Spleen (tissue), 11 donors: Measurements from ENCODE around the gene TBX10. TPM values are rescaled to one million over a fixed set of nuclear protein-coding genes. Genes with fewer than 3 reads are reported as not detected.

ENCODE experiments used
- DNase-seq: peaks from one replicate; pipeline ENCODE4 v3.0.0-alpha.2; 2020
- H3K27ac ChIP-seq, 8 donors: fragments of 200-600 bp; sonication (generic) in 7 of 8; 1 replicate in 4 of 8; 2 replicates in 4 of 8; pipeline versions ENCODE4 v1.5.0 to v1.8.0; 2016 to 2021; ENCODE audit warnings: inconsistent platforms in 4 of 8, mild to moderate bottlenecking in 4 of 8, moderate library complexity in 1 of 8
- H3K27me3 ChIP-seq, 7 donors: fragments of 200-600 bp; sonication (generic) in 6 of 7; replicated peaks in 1 of 7; 1 replicate in 4 of 7; 2 replicates in 3 of 7; pipeline versions ENCODE4 v1.5.0 to v1.8.0; 2016 to 2021; ENCODE audit warnings: inconsistent platforms in 3 of 7, mild to moderate bottlenecking in 1 of 7
- H3K36me3 ChIP-seq, 6 donors: fragments of 200-600 bp; sonication (generic) in 5 of 6; 1 replicate in 4 of 6; 2 replicates in 2 of 6; pipeline versions ENCODE4 v1.5.0 to v1.8.0; 2016 to 2021; ENCODE audit warnings: inconsistent platforms in 2 of 6
- H3K4me1 ChIP-seq, 6 donors: fragments of 200-600 bp; sonication (generic) in 5 of 6; 1 replicate in 3 of 6; 2 replicates in 3 of 6; pipeline versions ENCODE4 v1.5.0 to v1.8.0; 2016 to 2021; ENCODE audit warnings: inconsistent platforms in 3 of 6
- H3K4me3 ChIP-seq, 8 donors: fragments of 200-600 bp; sonication (generic) in 7 of 8; 1 replicate in 4 of 8; 2 replicates in 4 of 8; pipeline versions ENCODE4 v1.5.0 to v1.8.0; 2016 to 2021; ENCODE audit warnings: inconsistent platforms in 4 of 8, mild to moderate bottlenecking in 4 of 8, moderate library complexity in 2 of 8
- H3K9me3 ChIP-seq, 8 donors: fragments of 200-600 bp; sonication (generic) in 7 of 8; 1 replicate in 4 of 8; 2 replicates in 4 of 8; pipeline versions ENCODE4 v1.5.0 to v1.8.0; 2016 to 2021; ENCODE audit warnings: inconsistent platforms in 4 of 8
- CTCF ChIP-seq, 11 experiments: fragments of 200-600 bp in 7 of 11; fragments of 450-650 bp in 4 of 11; sonication (generic) in 4 of 11; IDR thresholded peaks in 8 of 11; conservative IDR thresholded peaks in 3 of 11; 1 replicate in 7 of 11; 2 replicates in 4 of 11; pipeline versions ENCODE4 v1.4.0 to v1.8.0; 2016 to 2021; ENCODE audit warnings: antibody characterized with exemption in 11 of 11, inconsistent platforms in 4 of 11, mild to moderate bottlenecking in 1 of 11
- POLR2A ChIP-seq, 3 donors: fragments of 450-650 bp; IDR thresholded peaks; one replicate each; pipeline ENCODE4 v1.5.1; 2017; ENCODE audit warnings: antibody characterized with exemption in 3 of 3, mild to moderate bottlenecking in 1 of 3
- POLR2AphosphoS5 ChIP-seq, 3 donors: sonication (generic); formaldehyde crosslinking; IDR thresholded peaks; one replicate each; pipeline ENCODE4 v1.5.1; 2017; ENCODE audit warnings: antibody characterized with exemption in 3 of 3
- WGBS, 5 donors: extraction: QIAGEN DNeasy Blood & Tissue Kit in 3 of 5; methylation state at CpG; one replicate each; pipeline versions ENCODE4 v1.1.5 to v1.1.7; 2013 to 2018; 5-methylcytosine and 5-hydroxymethylcytosine counted together
- intact Hi-C: fragments of 100-400 bp; cut with DNase I; formaldehyde crosslinking; loops from one replicate; pipeline ENCODE4 v1.15.0; 2023; ENCODE audit warnings: low total_unique reads
- polyA plus RNA-seq, 3 donors: library from polyadenylated mRNA; stranded (reverse); fragments of 200-250 nt; gene quantifications; one replicate each; pipeline ENCODE4 v1.2.1, GENCODE V29; 2013
- total RNA-seq, 7 donors: library from RNA; depleted of rRNA in 3 of 7; stranded (reverse); fragments of >200 nt in 3 of 7; fragmentation: NEBNext Ultra II Directional in 4 of 7; extraction: Animal tissue kit (Norgen Biotek cat#: 25700) in 4 of 7; gene quantifications; one replicate each; pipeline versions ENCODE4 v1.1.0 to v1.2.1, GENCODE V29; 2016 to 2021
- donor health status: healthy with polysubstance abuse.
- donor health status: DM: no; HTN: no; CAD: no; lungs with moderate emphysema.
- donor health status: DM: no; HTN: no; CAD: no.
- donor health status: Bipolar disorder and iron deficiency.
- donor health status: healthy.
- donor health status: DM: no; HTN: no; CAD: no.
- donor health status: DM: yes; HTN: yes; CAD: no.

Gene TBX10
- total and polyA plus RNA-seq, 10 donors, result 0.08 TPM; not detected in 9

DNA sequence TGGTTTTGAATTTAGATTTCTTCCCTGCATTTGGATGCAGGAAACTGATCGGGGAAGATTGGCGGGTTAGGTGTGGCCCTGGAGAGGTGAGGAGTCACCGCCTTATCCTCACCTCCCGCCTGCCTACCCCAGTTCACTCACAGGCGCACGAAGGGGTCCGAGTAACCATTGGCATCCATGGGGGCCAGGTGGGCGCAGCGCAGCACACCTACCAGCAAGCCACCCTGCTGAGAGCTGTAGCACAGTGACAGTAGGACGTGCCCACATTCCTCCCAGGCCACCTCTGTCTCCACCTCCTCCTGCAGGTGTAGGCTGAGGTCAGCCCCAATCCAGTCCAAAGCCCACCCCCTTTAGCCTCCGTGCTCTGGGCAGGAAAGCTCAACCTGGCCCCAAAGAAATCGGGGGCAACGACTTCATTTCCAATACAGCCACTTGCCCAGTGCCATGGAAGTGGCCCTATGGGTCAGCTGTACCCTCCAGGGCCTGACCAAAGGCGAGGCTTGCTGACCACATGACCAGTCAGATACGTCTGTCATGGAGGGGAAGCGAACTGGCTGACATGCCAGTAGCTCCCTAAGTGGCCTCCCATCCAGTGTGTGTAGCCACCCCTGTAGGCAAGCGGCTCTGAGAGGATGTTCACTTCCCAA lies 26.1 kb downstream of the TBX10 start:
- WGBS, 5 donors, result 72 to 80% (median 78%) methylated on average over 14 to 17 of the region's 17 CpGs
- H3K4me1 ChIP-seq, result peaks cover 10 to 56% (median 34%) of the 10 kb centered on the region in 6 donors
- H3K9me3 ChIP-seq, result no peaks in the 10 kb centered on the region
- H3K36me3 ChIP-seq, result peaks cover 0 to 50% (median 45%) of the 10 kb centered on the region in 6 donors
- no peak for TF ChIP-seq CTCF (IDR thresholded peaks at IDR 0.05 in 8 of 11, conservative IDR thresholded peaks at IDR 0.05 in 3 of 11)
- DNase-seq, result peak; percentile 82
- peaks cover 0 to 23% (median 0%) of the 10 kb centered on the region in 7 donors for H3K27me3 ChIP-seq
- intact Hi-C loops, result no loop called here
- H3K27ac ChIP-seq, result peak overlapping the region; percentile 67 to 98 (median 90)
- H3K4me3 ChIP-seq, result peak overlapping the region in 3 of 8 donors; percentile 28 to 68 (median 34)

- H3K27ac ChIP-seq, result peak overlapping the region in 4 of 8 donors; percentile 88 to 98 (median 91)
- H3K27me3 ChIP-seq, result peaks cover 0 to 23% (median 0%) of the 10 kb centered on the region in 7 donors
- TF ChIP-seq CTCF (IDR thresholded peaks at IDR 0.05 in 8 of 11, conservative IDR thresholded peaks at IDR 0.05 in 3 of 11), result no peak
- no peak for TF ChIP-seq POLR2A (IDR thresholded peaks at IDR 0.05)
- TF ChIP-seq POLR2AphosphoS5 (IDR thresholded peaks at IDR 0.05), result no peak
- 90 to 95% (median 93%) methylated on average over 8 to 13 of the region's 13 CpGs for WGBS, 5 donors
- intact Hi-C loops, result no loop called here
- no peaks in the 10 kb centered on the region for H3K9me3 ChIP-seq
- no peak overlapping the region for H3K4me3 ChIP-seq
- DNase-seq, result peak; percentile 80
- H3K4me1 ChIP-seq, result peaks cover 17 to 63% (median 40%) of the 10 kb centered on the region in 6 donors
- H3K36me3 ChIP-seq, result peaks cover 0 to 53% (median 46%) of the 10 kb centered on the region in 6 donors
These were observed 26.8 kb downstream of the TBX10 start for GRCh38 chr11:67612751-67613150.

- H3K36me3 ChIP-seq, result peaks cover 0 to 53% (median 46%) of the 10 kb centered on the region in 6 donors
- no peaks in the 10 kb centered on the region for H3K9me3 ChIP-seq
- H3K27me3 ChIP-seq, result peaks cover 0 to 22% (median 0%) of the 10 kb centered on the region in 7 donors
- intact Hi-C loops, result no loop called here
- H3K27ac ChIP-seq, result no peak overlapping the region
- no peak overlapping the region for H3K4me3 ChIP-seq
- TF ChIP-seq POLR2AphosphoS5 (IDR thresholded peaks at IDR 0.05) (peak in 1 of 3 donors; percentile 31), POLR2A (IDR thresholded peaks at IDR 0.05) (no peak)
- no peak for DNase-seq
- 90 to 93% (median 93%) methylated on average over 23 to 37 of the region's 37 CpGs for WGBS, 5 donors
- peaks cover 23 to 71% (median 48%) of the 10 kb centered on the region in 6 donors for H3K4me1 ChIP-seq
These were observed 27.6 kb downstream of the TBX10 start for GRCh38 chr11:67611704-67612587.

DNA sequence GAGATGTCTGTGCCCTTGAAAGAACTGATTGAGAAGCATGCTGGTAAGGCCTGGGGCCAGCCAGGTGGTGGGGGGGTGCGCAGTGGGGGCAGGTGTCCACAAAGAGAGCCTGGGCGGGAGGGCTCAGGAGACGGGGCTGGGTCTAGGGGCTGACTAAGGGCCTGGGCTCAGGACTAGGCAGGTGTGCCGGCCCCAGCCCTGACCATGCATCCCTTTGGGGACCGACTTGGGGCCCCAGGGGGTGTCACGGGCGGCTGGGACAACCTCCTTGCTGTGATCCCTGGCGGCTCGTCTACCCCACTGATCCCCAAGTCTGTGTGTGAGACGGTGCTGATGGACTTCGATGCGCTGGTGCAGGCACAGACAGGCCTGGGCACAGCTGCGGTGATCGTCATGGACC lies 28.4 kb downstream of the TBX10 start:
- H3K27me3 ChIP-seq, result peaks cover 0 to 15% (median 0%) of the 10 kb centered on the region in 7 donors
- WGBS, 5 donors, result 89 to 97% (median 94%) methylated on average over 6 to 14 of the region's 14 CpGs
- no peak overlapping the region for H3K4me3 ChIP-seq
- no peaks in the 10 kb centered on the region for H3K9me3 ChIP-seq
- H3K4me1 ChIP-seq, result peaks cover 23 to 69% (median 52%) of the 10 kb centered on the region in 6 donors
- DNase-seq, result peak; percentile 78
- H3K27ac ChIP-seq, result no peak overlapping the region
- H3K36me3 ChIP-seq, result peaks cover 0 to 53% (median 46%) of the 10 kb centered on the region in 6 donors
- TF ChIP-seq POLR2A (IDR thresholded peaks at IDR 0.05) (no peak), POLR2AphosphoS5 (IDR thresholded peaks at IDR 0.05) (no peak), CTCF (IDR thresholded peaks at IDR 0.05 in 8 of 11, conservative IDR thresholded peaks at IDR 0.05 in 3 of 11) (no peak)
- intact Hi-C loops, result no loop called here
